Activated CD8-positive, alpha-beta memory T cell treated with anti-CD3 and anti-CD28 coated beads for 4 hours (primary cell): Measurements from ENCODE around the gene MAP1B.

Experiments
- DNase-seq, 2 donors: peaks; one replicate each; pipeline ENCODE4 v3.0.0-alpha.2; 2020; ENCODE audit warnings: low read depth in 2 of 2

Gene MAP1B

GRCh38 chr5:72191404-72191803 is 84.1 kb downstream of the MAP1B start:
- no peak for DNase-seq

- DNase-seq, result no peak
These were observed 87.6 kb downstream of the MAP1B start for GRCh38 chr5:72194846-72195245.

GRCh38 chr5:72195581-72195980 is 88.3 kb downstream of the MAP1B start:
- DNase-seq, result no peak

- DNase-seq, result no peak
These were observed 90.1 kb downstream of the MAP1B start for GRCh38 chr5:72197393-72197792.

GRCh38 chr5:72199681-72200080 is 92.4 kb downstream of the MAP1B start:
- DNase-seq, result no peak

- DNase-seq, result no peak
These were observed 95.1 kb downstream of the MAP1B start for GRCh38 chr5:72202331-72202825.

- no peak for DNase-seq
These were observed 96.1 kb downstream of the MAP1B start for GRCh38 chr5:72203251-72203845.

- DNase-seq, result no peak
These were observed 97.7 kb downstream of the MAP1B start for GRCh38 chr5:72204946-72205345.

- DNase-seq, result no peak
These were observed 98.2 kb downstream of the MAP1B start for GRCh38 chr5:72205431-72206009.

GRCh38 chr5:72206160-72206559 is 98.9 kb downstream of the MAP1B start:
- no peak for DNase-seq

- no peak for DNase-seq
These were observed 99.7 kb downstream of the MAP1B start for GRCh38 chr5:72206994-72207393.

- DNase-seq, result no peak
These were observed 101.2 kb downstream of the MAP1B start for GRCh38 chr5:72208324-72208926.

- DNase-seq, result no peak
These were observed 102.2 kb downstream of the MAP1B start for GRCh38 chr5:72209147-72210115.

- no peak for DNase-seq
These were observed 103.8 kb downstream of the MAP1B start for GRCh38 chr5:72210888-72211678.

- DNase-seq, result no peak
These were observed 104.9 kb downstream of the MAP1B start for GRCh38 chr5:72212171-72212570.

- DNase-seq, result no peak
These were observed 106.2 kb downstream of the MAP1B start for GRCh38 chr5:72213482-72213881.

GRCh38 chr5:72214168-72214567 is 106.9 kb downstream of the MAP1B start:
- no peak for DNase-seq

- no peak for DNase-seq
These were observed 109.5 kb downstream of the MAP1B start for GRCh38 chr5:72216756-72217155.

- DNase-seq, result no peak
These were observed 113.8 kb downstream of the MAP1B start for GRCh38 chr5:72221099-72221498.

- DNase-seq, result no peak
These were observed 114.3 kb downstream of the MAP1B start for GRCh38 chr5:72221541-72221940.

GRCh38 chr5:72222521-72222920 is 115.2 kb downstream of the MAP1B start:
- DNase-seq, result no peak
